Endothelial cell of umbilical vein (primary cell): ENCODE data around the gene GALNT9. TPM values are rescaled to one million over a fixed set of nuclear protein-coding genes. Genes with fewer than 3 reads are reported as not detected.

ENCODE experiments used
- BruUV-seq: library from RNA; stranded (reverse); fragments of 400-500 nt; replicated peaks from 2 replicates; lab custom pipeline; 2021; lab: Mats Ljungman, UMichigan
- CTCF ChIA-PET: fragments of 300-600, 350-600 bp; sonication (Branson Sonifier 250); formaldehyde crosslinking; loops from one replicate; lab custom pipeline; 2021; ENCODE audit warnings: antibody characterized with exemption, inconsistent platforms; lab: Charles Lee
- POLR2A ChIA-PET: fragments of 300-600, 350-600 bp; sonication (Branson Sonifier 250); formaldehyde crosslinking; loops from one replicate; lab custom pipeline; 2021; ENCODE audit warnings: antibody characterized with exemption, inconsistent platforms; lab: Charles Lee
- DNase-seq: peaks from one replicate; pipeline ENCODE4 v3.0.0-alpha.2; 2011; ENCODE audit warnings: low read depth, low spot score
- FAIRE-seq: peaks from 2 replicates; lab custom pipeline; 2011; peaks lifted over from hg19 to GRCh38; lab: Jason Lieb, UNC
- H2AFZ ChIP-seq: 2 replicates; pipeline ENCODE4 v1.6.0; 2012; ENCODE audit warnings: low read depth, low read length, control low read depth, inconsistent platforms
- H3K27ac ChIP-seq: 2 replicates; pipeline ENCODE4 v1.5.1; 2011; ENCODE audit warnings: low read depth, mild to moderate bottlenecking, control low read depth, low read length, moderate library complexity; ENCODE audit not compliant: insufficient read depth
- H3K27me3 ChIP-seq, 2 experiments: 2 replicates each; pipeline versions ENCODE4 v1.6.0 to v1.6.1; 2011; ENCODE audit warnings: low read length in 2 of 2, mixed read lengths in 1 of 2; ENCODE audit not compliant: control insufficient read depth in 2 of 2, insufficient read depth in 2 of 2
- H3K36me3 ChIP-seq, 2 experiments: 2 replicates in 1 of 2; 3 replicates in 1 of 2; pipeline ENCODE4 v1.5.1; 2011; ENCODE audit warnings: low read length in 2 of 2, mild to moderate bottlenecking in 1 of 2, moderate library complexity in 1 of 2; ENCODE audit not compliant: control insufficient read depth in 2 of 2, insufficient read depth in 2 of 2; ENCODE audit errors: extremely low read depth in 1 of 2
- H3K4me1 ChIP-seq: 3 replicates; pipeline ENCODE4 v1.5.1; 2011; ENCODE audit warnings: mild to moderate bottlenecking, low read length; ENCODE audit not compliant: control insufficient read depth, insufficient read depth; ENCODE audit errors: extremely low read depth
- H3K4me2 ChIP-seq: 2 replicates; pipeline ENCODE4 v1.6.1; 2011; ENCODE audit warnings: low read length, control low read depth, mixed read lengths; ENCODE audit not compliant: insufficient read depth
- H3K4me3 ChIP-seq, 3 experiments: fragments of 200-600 bp in 1 of 3; sonication (generic), shearing (Covaris generic) in 1 of 3; replicated peaks in 1 of 3; 2 replicates each; pipeline ENCODE4 v1.5.1; 2011 to 2016; ENCODE audit warnings: control low read depth in 3 of 3, low read length in 3 of 3, mild to moderate bottlenecking in 2 of 3, inconsistent platforms in 1 of 3, low read depth in 1 of 3, moderate library complexity in 1 of 3; ENCODE audit not compliant: insufficient read depth in 1 of 3
- H3K79me2 ChIP-seq: 2 replicates; pipeline ENCODE4 v1.6.0; 2012; ENCODE audit warnings: low read length, inconsistent platforms; ENCODE audit not compliant: control insufficient read depth, insufficient read depth
- H3K9ac ChIP-seq: replicated peaks from 2 replicates; pipeline ENCODE3; 2011; ENCODE audit warnings: low read length, control low read depth; ENCODE audit not compliant: insufficient read depth; ENCODE audit errors: extremely low read depth
- H3K9me1 ChIP-seq: replicated peaks from 3 replicates; pipeline ENCODE4 v1.6.0; 2011; ENCODE audit warnings: mild to moderate bottlenecking, low read length; ENCODE audit not compliant: control insufficient read depth, insufficient read depth; ENCODE audit errors: extremely low read depth
- H3K9me3 ChIP-seq: replicated peaks from 2 replicates; pipeline ENCODE4 v1.5.1; 2012; ENCODE audit warnings: low read length, inconsistent platforms; ENCODE audit not compliant: control insufficient read depth, insufficient read depth
- H4K20me1 ChIP-seq: replicated peaks from 2 replicates; pipeline ENCODE3; 2011; ENCODE audit warnings: mild to moderate bottlenecking, low read length; ENCODE audit not compliant: control insufficient read depth, insufficient read depth; ENCODE audit errors: extremely low read depth
- CTCF ChIP-seq, 2 donors: IDR thresholded peaks; 1 replicate in 1 of 2; 2 replicates in 1 of 2; pipeline ENCODE4 v1.5.1; 2011; ENCODE audit warnings: low read length in 2 of 2, mild to moderate bottlenecking in 2 of 2, moderate library complexity in 2 of 2, control low read depth in 1 of 2, inconsistent platforms in 1 of 2, low read depth in 1 of 2; ENCODE audit not compliant: insufficient read depth in 1 of 2; ENCODE audit errors: extremely low read depth in 1 of 2
- EZH2 ChIP-seq: IDR thresholded peaks from 2 replicates; pipeline ENCODE4 v1.6.1; 2012; ENCODE audit warnings: borderline replicate concordance, low read depth, mild to moderate bottlenecking, moderate library complexity, low read length, inconsistent platforms; ENCODE audit not compliant: severe bottlenecking
- FOS ChIP-seq: IDR thresholded peaks from 2 replicates; pipeline ENCODE4 v1.6.1; 2011; ENCODE audit warnings: mild to moderate bottlenecking, low read length, moderate library complexity, borderline replicate concordance; ENCODE audit not compliant: insufficient read depth
- GATA2 ChIP-seq: IDR thresholded peaks from 2 replicates; pipeline ENCODE4 v1.7.0; 2011; ENCODE audit warnings: low read depth, mild to moderate bottlenecking, moderate library complexity, mixed read lengths, low read length; ENCODE audit not compliant: insufficient read length, insufficient read depth
- JUN ChIP-seq: IDR thresholded peaks from 2 replicates; pipeline ENCODE4 v1.6.1; 2011; ENCODE audit warnings: borderline replicate concordance, low read depth; ENCODE audit not compliant: insufficient read length, insufficient read depth
- MAX ChIP-seq: IDR thresholded peaks from 2 replicates; pipeline ENCODE4 v1.6.1; 2011; ENCODE audit not compliant: insufficient read depth, insufficient read length
- MYC ChIP-seq: IDR thresholded peaks from one replicate; pipeline ENCODE4 v1.6.1; 2011; ENCODE audit warnings: mild to moderate bottlenecking, low read depth, low read length
- POLR2A ChIP-seq: IDR thresholded peaks from 2 replicates; pipeline ENCODE4 v1.6.1; 2012; ENCODE audit warnings: low read depth, mild to moderate bottlenecking, control low read depth, low read length
- POLR2AphosphoS5 ChIP-seq: IDR thresholded peaks from 2 replicates; pipeline ENCODE4 v1.6.1; 2012; ENCODE audit warnings: low read depth, mild to moderate bottlenecking, control low read depth, low read length, moderate library complexity; ENCODE audit not compliant: insufficient read depth
- dilution Hi-C: fragments of 300-500 bp; cut with MboI; formaldehyde crosslinking; loops from one replicate; pipeline ENCODE4 v1.15.0; 2019; ENCODE audit warnings: low sequenced_read_pairs; ENCODE audit not compliant: extremely low pct_ligation_motif_present
- intact Hi-C: fragments of 100-400 bp; cut with micrococcal nuclease; formaldehyde crosslinking; loops from one replicate; pipeline ENCODE4 v1.10.0; 2022
- polyA plus RNA-seq, 4 experiments: library from polyadenylated mRNA; depleted of rRNA in 3 of 4; stranded (reverse) in 3 of 4; unstranded in 1 of 4; fragments of >200 nt; gene quantifications; 2 replicates each; pipeline versions ENCODE4 v1.2.1 to v1.2.3, GENCODE V29; 2011 to 2012; ENCODE audit warnings: missing spikeins in 1 of 4
- total RNA-seq: library from RNA; stranded (reverse); gene quantifications from 2 replicates; pipeline ENCODE4 v1.2.3, GENCODE V29; 2021

The GALNT9 gene
- total and polyA plus RNA-seq, 2 donors (not counting 3 experiments of a cell fraction or from before 2014, with no cell fraction given) = 0.14 to 0.73 TPM

- Histone ChIP-seq H4K20me1 (no peaks in the 10 kb centered on the region), H3K4me1 (no peaks in the 10 kb centered on the region), H3K9me1 (no peaks in the 10 kb centered on the region), H3K4me2 (no peak overlapping the region), H2AFZ (no peak overlapping the region), H3K27ac (no peak overlapping the region), H3K27me3 (peaks cover 0 to under 1% of the 10 kb centered on the region in 2 experiments), H3K9me3 (no peaks in the 10 kb centered on the region), H3K36me3 (no peaks in the 10 kb centered on the region), H3K9ac (no peak overlapping the region), H3K79me2 (no peaks in the 10 kb centered on the region), H3K4me3 (no peak overlapping the region)
- BruUV-seq = no TSS peak
- dilution Hi-C loops (no loop called here), intact Hi-C loops (no loop called here)
- FAIRE-seq (no peak), DNase-seq (no peak)
- TF ChIP-seq POLR2AphosphoS5 (no peak), JUN (no peak), POLR2A (no peak), MAX (no peak), FOS (no peak), GATA2 (no peak), CTCF (IDR thresholded peaks at IDR 0.05; ENCODE audit: extremely low read depth in 1 of 2, insufficient read depth in 1 of 2, low read depth in 1 of 2, low read length in 2 of 2) (no peak), EZH2 (no peak), MYC (no peak)
- ChIA-PET CTCF (no interaction called here), POLR2A (no interaction called here)
These were observed 130.3 kb downstream of the GALNT9 start for GRCh38 chr12:132199101-132199500.
